Measurements from ENCODE around the gene NTMT1. TPM values are rescaled to one million over a fixed set of nuclear protein-coding genes. Genes with fewer than 3 reads are reported as not detected.
A peak's percentile ranks its signal among the peaks of the same experiment; 100 is the strongest.
"Not testable (repeated sequence)": the region's sequence is repeated elsewhere in the genome, so short reads cannot be mapped to it uniquely, and the experiment has no call there.

NTMT1 gene
- total RNA-seq, 1 donor from 2014 or later: 24.6 TPM

GRCh38 chr9:129635099-129636065, 9.4 kb downstream of the NTMT1 start:
- DNase-seq (ENCODE audit: low spot score): no peak

GRCh38 chr9:129636343-129636742, 10.4 kb downstream of the NTMT1 start:
- not testable (repeated sequence) for DNase-seq (ENCODE audit: low spot score)

GRCh38 chr9:129637102-129637501, 11.1 kb downstream of the NTMT1 start:
- DNase-seq (ENCODE audit: low spot score): no peak

- no peak for DNase-seq (ENCODE audit: low spot score)
Measured at GRCh38 chr9:129637673-129638439, 11.9 kb downstream of the NTMT1 start.

- DNase-seq (ENCODE audit: low spot score): no peak
Measured at GRCh38 chr9:129639034-129639630, 13.2 kb downstream of the NTMT1 start.

- DNase-seq (ENCODE audit: low spot score): no peak
Measured at GRCh38 chr9:129639756-129640085, 13.8 kb downstream of the NTMT1 start.

- DNase-seq (ENCODE audit: low spot score): no peak
Measured at GRCh38 chr9:129640086-129640870, 14.3 kb downstream of the NTMT1 start.

GRCh38 chr9:129640871-129641749, 15.1 kb downstream of the NTMT1 start:
- no peak for DNase-seq (ENCODE audit: low spot score)

GRCh38 chr9:129641750-129642585, 16.0 kb downstream of the NTMT1 start, which contains the start of gene ASB6:
ASB6 (minus strand) TSS chr9:129642151; CDS start chr9:129641999, 152 bp downstream.
- DNase-seq (ENCODE audit: low spot score): peak; percentile 99

- no peak for DNase-seq (ENCODE audit: low spot score)
Measured at GRCh38 chr9:129643706-129644105, 17.7 kb downstream of the NTMT1 start.

GRCh38 chr9:129644365-129644764, 18.4 kb downstream of the NTMT1 start:
- no peak for DNase-seq (ENCODE audit: low spot score)

GRCh38 chr9:129644902-129645301, 18.9 kb downstream of the NTMT1 start:
- no peak for DNase-seq (ENCODE audit: low spot score)

- DNase-seq (ENCODE audit: low spot score): no peak
Measured at GRCh38 chr9:129646252-129646651, 20.3 kb downstream of the NTMT1 start.

GRCh38 chr9:129646654-129647053, 20.7 kb downstream of the NTMT1 start:
- DNase-seq (ENCODE audit: low spot score): no peak

- no peak for DNase-seq (ENCODE audit: low spot score)
Measured at GRCh38 chr9:129647635-129648034, 21.7 kb downstream of the NTMT1 start.

- no peak for DNase-seq (ENCODE audit: low spot score)
Measured at GRCh38 chr9:129648092-129648763, 22.3 kb downstream of the NTMT1 start.

GRCh38 chr9:129648764-129649115, 22.8 kb downstream of the NTMT1 start:
- no peak for DNase-seq (ENCODE audit: low spot score)

All from mesenteric fat pad (tissue), 1 donor.